IMR-90 (cell line): ENCODE data around the gene GINS1. TPM values are rescaled to one million over a fixed set of nuclear protein-coding genes. Genes with fewer than 3 reads are reported as not detected.

Source experiments
- ATAC-seq: fragments of 200-7000 bp; cut with Tn5 transposase; 2 replicates; pipeline ENCODE4 v1.9.1; 2020; ENCODE audit warnings: low read depth, mild to moderate bottlenecking, moderate library complexity
- BruUV-seq: library from RNA; stranded (reverse); fragments of 400-500 nt; replicated peaks from 2 replicates; lab custom pipeline; 2021; lab: Mats Ljungman, UMichigan
- CTCF ChIA-PET: fragments of 300-600 bp; formaldehyde crosslinking; extraction: SDS; loops from one replicate; lab custom pipeline; 2021; ENCODE audit warnings: antibody characterized with exemption; lab: Yijun Ruan, JAX
- POLR2A ChIA-PET: fragments of 300-600 bp; sonication (Branson Sonifier 250); formaldehyde crosslinking; loops from one replicate; lab custom pipeline; 2022; ENCODE audit warnings: antibody characterized with exemption; ENCODE audit not compliant: unreplicated experiment; lab: Charles Lee
- DNase-seq: peaks from one replicate; pipeline ENCODE4 v3.0.0; 2013
- H2AFZ ChIP-seq: replicated peaks from 2 replicates; pipeline ENCODE3; 2013; ENCODE audit warnings: low read length, mild to moderate bottlenecking; ENCODE audit not compliant: poor library complexity
- H2AK5ac ChIP-seq: 2 replicates; pipeline ENCODE4 v1.6.1; 2013; ENCODE audit warnings: low read depth, low read length, inconsistent platforms
- H2AK9ac ChIP-seq: replicated peaks from 2 replicates; pipeline ENCODE3; 2013; ENCODE audit warnings: mild to moderate bottlenecking, low read depth, low read length, moderate library complexity; ENCODE audit not compliant: poor library complexity
- H2BK120ac ChIP-seq: 2 replicates; pipeline ENCODE4 v1.6.1; 2013; ENCODE audit warnings: low read depth, low read length, inconsistent platforms
- H2BK15ac ChIP-seq: 3 replicates; pipeline ENCODE4 v1.6.1; 2013; ENCODE audit warnings: low read depth, low read length, inconsistent platforms
- H2BK20ac ChIP-seq: 2 replicates; pipeline ENCODE4 v1.6.1; 2013; ENCODE audit warnings: low read depth, mild to moderate bottlenecking, inconsistent platforms, low read length, moderate library complexity
- H2BK5ac ChIP-seq: 2 replicates; pipeline ENCODE4 v1.6.1; 2013; ENCODE audit warnings: mild to moderate bottlenecking, low read depth, low read length, inconsistent platforms; ENCODE audit not compliant: poor library complexity, severe bottlenecking
- H3K14ac ChIP-seq: replicated peaks from 2 replicates; pipeline ENCODE4 v1.6.1; 2013; ENCODE audit warnings: low read depth, low read length, inconsistent platforms
- H3K18ac ChIP-seq: 2 replicates; pipeline ENCODE4 v1.6.1; 2013; ENCODE audit warnings: low read depth, low read length, control low read depth
- H3K23ac ChIP-seq: 2 replicates; pipeline ENCODE4 v1.6.1; 2013; ENCODE audit warnings: low read depth, low read length, inconsistent platforms
- H3K27ac ChIP-seq: 2 replicates; pipeline ENCODE4 v1.5.1; 2013; ENCODE audit warnings: mild to moderate bottlenecking, control low read depth, low read length; ENCODE audit not compliant: insufficient read depth
- H3K27me3 ChIP-seq: 2 replicates; pipeline ENCODE4 v1.6.1; 2013; ENCODE audit warnings: low read length; ENCODE audit not compliant: control insufficient read depth, insufficient read depth
- H3K36me3 ChIP-seq: 2 replicates; pipeline ENCODE4 v1.6.1; 2013; ENCODE audit warnings: low read length, mixed read lengths; ENCODE audit not compliant: control insufficient read depth, insufficient read depth
- H3K4ac ChIP-seq: 2 replicates; pipeline ENCODE4 v1.6.1; 2013; ENCODE audit warnings: low read depth, low read length, inconsistent platforms
- H3K4me1 ChIP-seq: 2 replicates; pipeline ENCODE4 v1.6.1; 2013; ENCODE audit warnings: low read length, mixed read lengths; ENCODE audit not compliant: control insufficient read depth, insufficient read depth
- H3K4me2 ChIP-seq: 2 replicates; pipeline ENCODE4 v1.6.1; 2013; ENCODE audit warnings: low read depth, mild to moderate bottlenecking, control low read depth, low read length, moderate library complexity
- H3K4me3 ChIP-seq: 2 replicates; pipeline ENCODE4 v1.5.1; 2013; ENCODE audit warnings: low read depth, mild to moderate bottlenecking, control low read depth, low read length, moderate library complexity; ENCODE audit not compliant: insufficient read depth
- H3K56ac ChIP-seq: 2 replicates; pipeline ENCODE4 v1.6.1; 2013; ENCODE audit warnings: low read length, inconsistent platforms; ENCODE audit not compliant: insufficient read depth; ENCODE audit errors: extremely low read depth
- H3K79me1 ChIP-seq, 2 experiments: 2 replicates each; pipeline ENCODE4 v1.6.1; 2013; ENCODE audit warnings: low read length in 2 of 2, inconsistent platforms in 1 of 2, low read depth in 1 of 2
- H3K9ac ChIP-seq: 2 replicates; pipeline ENCODE4 v1.6.1; 2013; ENCODE audit warnings: low read depth, low read length, control low read depth
- H3K9me1 ChIP-seq: 2 replicates; pipeline ENCODE4 v1.6.1; 2013; ENCODE audit warnings: low read length, inconsistent platforms; ENCODE audit not compliant: insufficient read depth
- H3K9me3 ChIP-seq: 2 replicates; pipeline ENCODE4 v1.6.1; 2013; ENCODE audit warnings: low read length; ENCODE audit not compliant: control insufficient read depth, insufficient read depth
- H4K20me1 ChIP-seq: 2 replicates; pipeline ENCODE4 v1.6.1; 2013; ENCODE audit warnings: low read length, inconsistent platforms; ENCODE audit not compliant: insufficient read depth
- H4K5ac ChIP-seq: 2 replicates; pipeline ENCODE4 v1.6.1; 2013; ENCODE audit warnings: mild to moderate bottlenecking, low read depth, low read length, control low read depth
- H4K8ac ChIP-seq, 2 experiments: 2 replicates each; pipeline ENCODE4 v1.6.1; 2013; ENCODE audit warnings: low read depth in 2 of 2, low read length in 2 of 2, control low read depth in 1 of 2, inconsistent platforms in 1 of 2
- H4K91ac ChIP-seq: 2 replicates; pipeline ENCODE4 v1.6.1; 2013; ENCODE audit warnings: low read depth, low read length, inconsistent platforms; ENCODE audit not compliant: insufficient read depth
- BHLHE40 ChIP-seq: fragments of 150-350 bp; IDR thresholded peaks from 2 replicates; pipeline ENCODE4 v1.6.1; 2016; ENCODE audit warnings: mild to moderate bottlenecking, low read depth, low read length
- CEBPB ChIP-seq: IDR thresholded peaks from 2 replicates; pipeline ENCODE4 v1.6.1; 2012; ENCODE audit warnings: low read depth, low read length, improper control_type of control experiment
- CHD1 ChIP-seq: IDR thresholded peaks from 2 replicates; pipeline ENCODE4 v1.6.1; 2012; ENCODE audit warnings: low read depth, low read length, improper control_type of control experiment
- FOS ChIP-seq: fragments of 150-350 bp; IDR thresholded peaks from 2 replicates; pipeline ENCODE4 v1.6.1; 2016; ENCODE audit warnings: low read depth, low read length
- MAZ ChIP-seq: IDR thresholded peaks from 2 replicates; pipeline ENCODE4 v1.6.1; 2012; ENCODE audit warnings: low read depth, mild to moderate bottlenecking, low read length, improper control_type of control experiment, moderate library complexity, borderline replicate concordance
- MXI1 ChIP-seq: IDR thresholded peaks from 2 replicates; pipeline ENCODE4 v1.6.1; 2012; ENCODE audit warnings: low read depth, mild to moderate bottlenecking, low read length, moderate library complexity, borderline replicate concordance
- NFE2L2 ChIP-seq: fragments of 150-350 bp; IDR thresholded peaks from 2 replicates; pipeline ENCODE4 v1.6.1; 2016; ENCODE audit warnings: low read depth, mild to moderate bottlenecking, low read length
- POLR2A ChIP-seq: IDR thresholded peaks from 2 replicates; pipeline ENCODE4 v1.6.1; 2012; ENCODE audit warnings: mild to moderate bottlenecking, low read depth, low read length
- RCOR1 ChIP-seq: IDR thresholded peaks from 2 replicates; pipeline ENCODE4 v1.6.1; 2012; ENCODE audit warnings: mild to moderate bottlenecking, low read length, improper control_type of control experiment; ENCODE audit not compliant: insufficient replicate concordance
- SMC3 ChIP-seq: fragments of 150-350 bp; IDR thresholded peaks from 2 replicates; pipeline ENCODE4 v1.6.1; 2016; ENCODE audit warnings: low read depth, mild to moderate bottlenecking, antibody characterized with exemption, low read length, moderate library complexity
- WGBS, 2 experiments: methylation state at CpG; one replicate each; pipeline versions ENCODE4 v1.1.5 to v1.1.7; 2013; ENCODE audit warnings: missing lambda C conversion rate in 2 of 2; ENCODE audit not compliant: insufficient read length in 1 of 2; ENCODE audit errors: extremely low coverage in 2 of 2; 5-methylcytosine and 5-hydroxymethylcytosine counted together
- dilution Hi-C: fragments of 300-500 bp; cut with HindIII; formaldehyde crosslinking; loops from one replicate; pipeline ENCODE4 v1.14.3; 2018; ENCODE audit warnings: low sequenced_read_pairs; ENCODE audit not compliant: unreplicated experiment
- in situ Hi-C: fragments of 300-500 bp; cut with MboI; formaldehyde crosslinking; loops from 3 replicates; pipeline ENCODE4 v1.14.3; 2019; ENCODE audit warnings: low sequenced_read_pairs, inconsistent platforms, mixed read lengths
- intact Hi-C: fragments of 100-400 bp; cut with micrococcal nuclease; formaldehyde crosslinking; loops from 2 replicates; pipeline ENCODE4 v1.10.0; 2022
- polyA plus RNA-seq, 3 experiments: library from polyadenylated mRNA; depleted of rRNA; stranded (reverse); fragments of >200 nt; gene quantifications; 2 replicates each; pipeline ENCODE4 v1.2.3, GENCODE V29; 2012; ENCODE audit warnings: low replicate concordance in 1 of 3
- total RNA-seq: library from RNA; depleted of rRNA; stranded (reverse); fragments of >200 nt; gene quantifications from 2 replicates; pipeline ENCODE4 v1.2.3, GENCODE V29; 2012
- TF ChIP-seq, protein P1 (sequence below): fragments of 150-350 bp; IDR thresholded peaks from 2 replicates; pipeline ENCODE4 v1.6.1; 2017; ENCODE audit warnings: mild to moderate bottlenecking, antibody characterized with exemption, low read length, low read depth
- TF ChIP-seq, protein P2 (sequence below): conservative IDR thresholded peaks from 2 replicates; pipeline ENCODE4 v1.5.1; 2012; ENCODE audit warnings: mild to moderate bottlenecking, low read depth, low read length, improper control_type of control experiment

The GINS1 gene
- total and polyA plus RNA-seq, 2 of the 4 experiments (the other 2 are of a cell fraction) = 4.9 to 6.6 TPM

DNA sequence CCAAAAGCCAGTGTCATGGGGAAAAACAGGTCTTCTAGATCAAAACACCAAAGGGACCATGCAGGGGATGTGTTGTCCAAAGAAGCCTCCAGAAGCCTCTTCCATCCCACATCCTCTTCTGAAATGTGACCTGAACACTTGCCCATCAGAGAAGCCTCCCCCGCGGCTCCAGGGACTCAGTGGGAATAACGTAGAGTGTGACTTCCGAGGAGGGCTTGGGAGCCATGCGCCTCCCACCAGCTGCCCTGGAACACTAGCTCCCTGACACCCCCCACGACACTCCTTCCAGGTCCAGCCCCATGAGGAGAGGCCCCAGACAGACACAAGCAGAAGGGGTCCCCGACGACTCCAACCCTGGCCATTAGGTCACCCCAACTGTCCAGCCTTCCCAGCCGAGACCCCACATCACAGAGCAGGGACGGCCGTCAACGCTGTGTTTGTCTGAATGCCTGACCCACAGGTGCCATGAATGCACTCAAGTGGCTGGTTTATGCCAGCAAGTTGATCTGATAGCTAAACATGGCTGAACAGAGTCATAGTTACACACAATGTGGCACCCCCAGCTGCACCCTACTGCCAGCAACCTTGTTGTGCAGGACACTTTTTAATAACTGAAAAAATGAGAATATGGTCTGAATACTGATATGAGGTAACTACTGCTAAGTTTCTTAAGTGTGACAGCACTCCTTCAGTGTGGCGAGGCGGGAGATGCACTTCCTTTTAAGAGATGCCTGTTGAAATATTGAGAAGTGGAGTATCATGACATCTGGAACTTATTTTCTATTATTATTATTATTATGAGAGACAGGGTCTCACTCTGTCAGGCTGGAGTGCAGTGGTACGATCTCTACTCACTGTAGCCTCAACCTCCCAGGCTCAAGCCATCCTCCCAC, 58.0 kb downstream of the GINS1 start (continued):
- no peak for TF ChIP-seq MAZ

DNA sequence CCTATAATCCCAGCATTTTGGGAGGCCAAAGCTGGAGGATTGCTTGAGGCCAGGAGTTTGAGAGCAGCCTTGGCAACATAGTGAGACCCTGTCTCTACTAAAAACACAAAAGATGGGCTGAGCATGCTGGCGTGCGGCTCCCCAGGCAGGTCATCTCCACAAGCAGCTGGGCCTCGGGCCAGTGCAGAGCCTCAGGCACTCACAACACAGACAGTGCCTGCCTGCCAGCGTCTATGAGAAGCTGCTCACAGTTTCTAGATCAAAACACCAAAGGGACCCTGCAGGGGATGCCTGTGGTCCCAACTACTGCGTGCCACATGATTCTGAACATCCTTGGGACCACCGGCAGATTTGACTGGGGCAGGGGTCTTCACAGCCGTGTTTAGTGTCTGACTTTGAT, 59.4 kb downstream of the GINS1 start:
- Histone ChIP-seq H2BK20ac (no peak overlapping the region), H3K9me3 (no peaks in the 10 kb centered on the region), H3K4me1 (no peaks in the 10 kb centered on the region), H4K5ac (no peak overlapping the region), H2BK120ac (no peak overlapping the region), H3K18ac (no peak overlapping the region), H3K14ac (no peak overlapping the region), H2AFZ (no peak overlapping the region), H2AK9ac (no peak overlapping the region), H2BK15ac (no peak overlapping the region), H2AK5ac (no peak overlapping the region), H3K36me3 (peaks cover 35% of the 10 kb centered on the region), H3K4me2 (no peak overlapping the region), H3K79me1 (peaks cover 4 to 7% of the 10 kb centered on the region in 2 experiments; a peak in 1 of 4 replicates), H4K20me1 (peaks cover 3% of the 10 kb centered on the region; the same call in 1 of the 2 replicates), H3K56ac (no peak overlapping the region), H3K27me3 (no peaks in the 10 kb centered on the region), H3K27ac (no peak overlapping the region), H2BK5ac (no peak overlapping the region), H3K4me3 (no peak overlapping the region), H3K9me1 (no peaks in the 10 kb centered on the region; the same call in 1 of the 2 replicates), H4K8ac (no peak overlapping the region), H3K4ac (no peak overlapping the region), H3K23ac (no peak overlapping the region), H3K9ac (no peak overlapping the region), H4K91ac (no peak overlapping the region)
- BruUV-seq = no TSS peak
- no CpG with 5 or more reads among the region's 7 CpGs for WGBS, 2 experiments
- CTCF ChIA-PET = no interaction called here
- dilution Hi-C loops (no loop called here), in situ Hi-C loops (no loop called here), intact Hi-C loops (no loop called here)
- DNase-seq (no peak), ATAC-seq (no peak)
- POLR2A ChIA-PET = no interaction called here
- TF ChIP-seq RCOR1 = no peak
- no peak for TF ChIP-seq MXI1
- TF ChIP-seq FOS = no peak
- TF ChIP-seq NFE2L2 = no peak
- TF ChIP-seq CEBPB = no peak
- TF ChIP-seq, protein P1, sequence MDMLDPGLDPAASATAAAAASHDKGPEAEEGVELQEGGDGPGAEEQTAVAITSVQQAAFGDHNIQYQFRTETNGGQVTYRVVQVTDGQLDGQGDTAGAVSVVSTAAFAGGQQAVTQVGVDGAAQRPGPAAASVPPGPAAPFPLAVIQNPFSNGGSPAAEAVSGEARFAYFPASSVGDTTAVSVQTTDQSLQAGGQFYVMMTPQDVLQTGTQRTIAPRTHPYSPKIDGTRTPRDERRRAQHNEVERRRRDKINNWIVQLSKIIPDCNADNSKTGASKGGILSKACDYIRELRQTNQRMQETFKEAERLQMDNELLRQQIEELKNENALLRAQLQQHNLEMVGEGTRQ = no peak
- no peak for TF ChIP-seq POLR2A
- TF ChIP-seq, protein P2, sequence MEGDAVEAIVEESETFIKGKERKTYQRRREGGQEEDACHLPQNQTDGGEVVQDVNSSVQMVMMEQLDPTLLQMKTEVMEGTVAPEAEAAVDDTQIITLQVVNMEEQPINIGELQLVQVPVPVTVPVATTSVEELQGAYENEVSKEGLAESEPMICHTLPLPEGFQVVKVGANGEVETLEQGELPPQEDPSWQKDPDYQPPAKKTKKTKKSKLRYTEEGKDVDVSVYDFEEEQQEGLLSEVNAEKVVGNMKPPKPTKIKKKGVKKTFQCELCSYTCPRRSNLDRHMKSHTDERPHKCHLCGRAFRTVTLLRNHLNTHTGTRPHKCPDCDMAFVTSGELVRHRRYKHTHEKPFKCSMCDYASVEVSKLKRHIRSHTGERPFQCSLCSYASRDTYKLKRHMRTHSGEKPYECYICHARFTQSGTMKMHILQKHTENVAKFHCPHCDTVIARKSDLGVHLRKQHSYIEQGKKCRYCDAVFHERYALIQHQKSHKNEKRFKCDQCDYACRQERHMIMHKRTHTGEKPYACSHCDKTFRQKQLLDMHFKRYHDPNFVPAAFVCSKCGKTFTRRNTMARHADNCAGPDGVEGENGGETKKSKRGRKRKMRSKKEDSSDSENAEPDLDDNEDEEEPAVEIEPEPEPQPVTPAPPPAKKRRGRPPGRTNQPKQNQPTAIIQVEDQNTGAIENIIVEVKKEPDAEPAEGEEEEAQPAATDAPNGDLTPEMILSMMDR = no peak
- TF ChIP-seq BHLHE40 = no peak
- no peak for TF ChIP-seq SMC3
- no peak for TF ChIP-seq CHD1
- TF ChIP-seq MAZ = no peak
